Measurements from ENCODE around the gene ZNF2. TPM values are rescaled to one million over a fixed set of nuclear protein-coding genes. Genes with fewer than 3 reads are reported as not detected.

The ZNF2 gene
- total and polyA plus RNA-seq, 11 donors = 1.2 to 5.9 (median 3.4) TPM

GRCh38 chr2:95158891-95159619 is 6.6 kb upstream of the ZNF2 start:
- TF ChIP-seq POLR2A (IDR thresholded peaks at IDR 0.05) (no peak), CTCF (IDR thresholded peaks at IDR 0.05) (no peak)
- Histone ChIP-seq H3K27me3 (no peaks in the 10 kb centered on the region), H3K36me3 (peaks cover 0 to 31% (median 20%) of the 10 kb centered on the region in 9 donors), H3K4me1 (peaks cover 4 to 28% (median 15%) of the 10 kb centered on the region in 12 donors), H3K4me3 (peak overlapping the region; percentile 50 to 93 (median 81)), H3K27ac (peak overlapping the region; percentile 35 to 88 (median 77)), H3K9me3 (peaks cover 0 to 18% (median 2%) of the 10 kb centered on the region in 12 donors)
- 1 to 2% (median 1%) methylated on average over 24 to 58 of the region's 58 CpGs for WGBS, 4 donors
- DNase-seq (peak; percentile 42 to 73 (median 61)), ATAC-seq (peak; percentile 36 to 73 (median 70))
- intact Hi-C loops (cut with DNase I) = loop anchor here in 4 of 10 donors (2.0 to 5.0 kb wide), 2 partner anchors 36 to 37 kb away; partner anchors contain the start of gene MRPS5 (in 3 of the 4)

GRCh38 chr2:95159690-95160449 is 5.7 kb upstream of the ZNF2 start, which contains the start of gene ZNF514:
Gene ZNF514, minus strand, starts transcription at chr2:95159848. Its CDS starts 6,595 bp downstream, at chr2:95153253.
- TF ChIP-seq POLR2A (IDR thresholded peaks at IDR 0.05) (peak in 1 of 2 donors; percentile 33), CTCF (IDR thresholded peaks at IDR 0.05) (no peak)
- Histone ChIP-seq H3K36me3 (peaks cover 0 to 22% (median 15%) of the 10 kb centered on the region in 9 donors), H3K27ac (peak within 1 kb of the TSS; percentile 35 to 91 (median 80)), H3K4me1 (peaks cover 5 to 36% (median 22%) of the 10 kb centered on the region in 12 donors), H3K4me3 (peak within 1 kb of the TSS; percentile 50 to 93 (median 81)), H3K9me3 (peaks cover 0 to 10% (median 0%) of the 10 kb centered on the region in 12 donors), H3K27me3 (no peaks in the 10 kb centered on the region)
- ATAC-seq (peak; percentile 68 to 93 (median 91)), DNase-seq (peak; percentile 79 to 90 (median 87))
- intact Hi-C loops (cut with DNase I) = loop anchor here in 4 of 10 donors (2.0 to 5.0 kb wide), 3 partner anchors 37 to 47 kb away; partner anchors contain the start of genes MRPS5 (in 3 of the 4) and ZNF892 (in 1 of the 4)
- 8 to 30% (median 17%) methylated on average over 19 to 64 of the region's 64 CpGs for WGBS, 4 donors

- DNase-seq (no peak), ATAC-seq (peak in 2 of 4 donors; percentile 35 to 36)
- H3K36me3 ChIP-seq = no peaks in the 10 kb centered on the region
- intact Hi-C loops (cut with DNase I) = loop anchor here in 6 of 10 donors (1.0 to 5.0 kb wide), 5 partner anchors 42 to 238 kb away; partner anchors contain the start of genes ZNF892 (in 5 of the 6) and FAHD2A (in 2 of the 6)
- H3K4me3 ChIP-seq = peak overlapping the region; percentile 65 to 94 (median 81)
- 0 to 2% (median 1%) methylated on average over 6 to 9 of the region's 9 CpGs for WGBS, 4 donors
- H3K9me3 ChIP-seq = no peaks in the 10 kb centered on the region
- peaks cover 0 to 27% (median 20%) of the 10 kb centered on the region in 12 donors for H3K4me1 ChIP-seq
- TF ChIP-seq POLR2A (IDR thresholded peaks at IDR 0.05) (no peak), CTCF (IDR thresholded peaks at IDR 0.05) (no peak)
- H3K27ac ChIP-seq = peak overlapping the region; percentile 65 to 97 (median 94)
- H3K27me3 ChIP-seq = no peaks in the 10 kb centered on the region
Measured at GRCh38 chr2:95165030-95165370, 609 bp upstream of the ZNF2 start.

All from heart left ventricle (tissue), 16 donors.